DMS153 treated with DMSO at 0.1 percent for 48 hours (cell line): ENCODE measurements around the gene ZIC2.

ENCODE experiments used
- DNase-seq: peaks from one replicate; lab custom pipeline; 2025; ENCODE audit not compliant: unreplicated experiment; lab: John Stamatoyannopoulos, UW

The ZIC2 gene

DNA sequence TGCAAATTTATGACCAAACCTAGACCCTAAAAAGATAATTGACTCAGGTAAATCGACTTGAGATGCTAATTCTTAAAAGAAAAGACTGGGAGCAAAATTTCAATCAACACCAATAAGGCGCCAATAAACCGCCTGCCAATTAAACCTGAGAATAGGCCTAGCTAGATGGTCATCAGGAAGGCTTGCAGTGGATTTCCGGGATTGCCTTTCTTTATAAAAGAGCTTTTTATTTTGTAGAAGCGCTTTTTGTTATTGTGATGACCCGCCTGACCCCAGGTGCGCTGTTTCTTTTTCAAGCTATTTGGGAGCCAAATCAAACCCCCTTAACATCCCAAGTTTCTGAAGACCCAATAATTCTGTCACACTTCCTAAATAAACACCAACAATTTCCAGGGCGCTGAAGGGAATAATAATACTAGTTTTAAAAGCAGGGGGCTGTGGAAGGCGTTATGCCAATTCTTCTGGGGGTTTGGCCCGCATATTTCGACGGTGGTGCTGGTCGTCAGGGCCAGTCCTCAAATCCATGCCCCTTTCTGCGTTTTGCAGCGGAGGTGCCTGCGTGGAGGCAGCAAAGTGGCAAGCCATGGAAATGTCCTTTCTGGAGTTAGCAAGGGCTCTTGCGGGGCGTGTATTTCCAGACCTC is 7.2 kb upstream of the ZIC2 start:
- DNase-seq, result no peak

DNA sequence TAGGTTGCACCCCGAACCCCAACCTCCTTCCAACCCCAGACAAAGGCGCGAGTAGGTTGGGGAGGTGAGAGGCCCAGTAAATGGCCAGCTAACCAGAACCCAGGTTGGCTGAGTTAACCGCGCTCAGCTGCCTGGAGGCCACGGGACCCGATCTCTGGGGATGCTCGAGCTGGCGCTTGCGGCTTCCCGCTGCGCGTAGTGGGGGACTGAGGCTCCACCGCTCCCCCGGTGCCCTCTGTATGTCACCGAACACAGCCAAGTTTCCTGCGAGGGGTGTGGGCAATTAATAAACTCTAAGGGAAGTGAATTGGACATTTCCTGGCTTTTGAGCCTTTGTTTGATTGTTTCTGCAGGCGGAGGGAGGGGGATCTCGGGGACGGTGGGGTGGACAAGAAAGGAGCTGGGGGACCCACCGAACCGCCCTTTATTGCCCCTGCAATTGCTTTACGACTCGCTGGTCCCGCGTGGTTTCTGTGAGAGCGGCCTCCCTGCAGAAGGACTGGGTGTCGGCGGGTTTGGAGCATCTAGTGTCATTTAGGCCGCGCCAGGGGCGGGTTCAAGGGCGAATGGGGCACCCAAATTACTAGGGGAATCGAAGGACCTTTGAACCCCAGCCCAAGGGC is 6.5 kb upstream of the ZIC2 start:
- no peak for DNase-seq

DNA sequence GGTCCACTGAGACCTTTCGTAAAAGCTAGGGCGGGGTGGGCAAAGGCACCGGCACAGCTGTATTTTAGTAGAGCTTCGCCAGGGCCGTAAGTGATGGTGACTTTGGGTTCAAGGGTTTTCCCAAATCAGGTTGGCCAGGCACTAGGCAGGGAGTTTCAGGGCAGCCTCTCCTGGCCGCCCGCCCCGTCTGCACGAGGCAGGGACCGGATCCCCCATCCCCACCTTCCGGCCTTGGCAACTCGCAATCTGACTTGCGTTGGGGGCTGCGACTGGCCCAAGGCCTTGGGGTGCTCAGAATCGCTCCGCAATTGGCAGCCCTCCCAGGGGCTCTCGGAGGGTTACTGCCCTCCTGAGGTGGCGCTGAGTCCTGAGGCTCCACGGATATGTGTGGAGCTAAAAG is 6.0 kb upstream of the ZIC2 start:
- DNase-seq, result no peak

DNA sequence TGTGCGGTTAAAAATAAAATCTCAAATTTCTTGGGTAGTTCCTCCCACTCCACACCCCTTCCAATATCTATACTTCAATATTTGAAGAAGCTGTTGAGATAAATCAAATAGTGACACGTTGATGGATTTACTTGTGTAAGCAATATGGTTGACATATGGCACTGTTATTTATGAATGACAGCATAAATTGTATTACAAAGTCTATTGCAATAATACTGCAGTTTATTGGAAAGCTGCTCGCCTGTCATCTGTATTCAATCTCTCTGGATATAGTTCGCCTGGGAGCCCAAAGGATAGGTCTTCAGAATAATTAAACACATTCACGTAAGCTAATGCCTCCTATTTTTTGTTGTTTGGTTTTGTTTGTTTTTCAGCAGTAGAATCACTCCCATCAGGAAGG is 5.0 kb upstream of the ZIC2 start:
- DNase-seq, result no peak

DNA sequence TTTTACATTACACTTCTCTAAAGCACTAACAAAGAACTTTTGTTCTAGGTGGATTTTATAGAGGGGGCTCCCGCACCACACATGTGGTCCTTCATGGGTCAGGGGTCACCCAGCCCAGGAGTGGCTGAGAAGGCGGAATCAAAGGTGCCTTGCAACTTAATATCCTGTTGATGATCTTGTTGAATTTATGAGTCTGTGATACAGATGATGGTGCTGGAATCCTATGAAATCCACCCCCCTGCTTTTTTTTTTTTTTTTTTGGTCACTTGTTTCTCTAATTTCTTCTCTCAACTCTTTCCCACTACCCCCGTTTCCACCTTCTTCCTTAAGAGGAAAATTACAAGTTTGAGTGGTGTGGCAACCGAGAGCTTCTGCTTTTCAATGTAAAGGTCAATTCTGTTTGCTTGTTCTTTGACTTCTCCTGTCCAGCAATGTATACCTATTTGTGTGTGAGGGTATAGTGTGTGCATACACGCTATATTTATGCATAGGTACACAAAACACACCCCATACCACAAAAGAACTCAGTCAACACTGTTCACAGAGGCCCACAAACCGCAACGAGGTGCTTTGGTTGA is 4.2 kb upstream of the ZIC2 start:
- DNase-seq, result no peak

DNA sequence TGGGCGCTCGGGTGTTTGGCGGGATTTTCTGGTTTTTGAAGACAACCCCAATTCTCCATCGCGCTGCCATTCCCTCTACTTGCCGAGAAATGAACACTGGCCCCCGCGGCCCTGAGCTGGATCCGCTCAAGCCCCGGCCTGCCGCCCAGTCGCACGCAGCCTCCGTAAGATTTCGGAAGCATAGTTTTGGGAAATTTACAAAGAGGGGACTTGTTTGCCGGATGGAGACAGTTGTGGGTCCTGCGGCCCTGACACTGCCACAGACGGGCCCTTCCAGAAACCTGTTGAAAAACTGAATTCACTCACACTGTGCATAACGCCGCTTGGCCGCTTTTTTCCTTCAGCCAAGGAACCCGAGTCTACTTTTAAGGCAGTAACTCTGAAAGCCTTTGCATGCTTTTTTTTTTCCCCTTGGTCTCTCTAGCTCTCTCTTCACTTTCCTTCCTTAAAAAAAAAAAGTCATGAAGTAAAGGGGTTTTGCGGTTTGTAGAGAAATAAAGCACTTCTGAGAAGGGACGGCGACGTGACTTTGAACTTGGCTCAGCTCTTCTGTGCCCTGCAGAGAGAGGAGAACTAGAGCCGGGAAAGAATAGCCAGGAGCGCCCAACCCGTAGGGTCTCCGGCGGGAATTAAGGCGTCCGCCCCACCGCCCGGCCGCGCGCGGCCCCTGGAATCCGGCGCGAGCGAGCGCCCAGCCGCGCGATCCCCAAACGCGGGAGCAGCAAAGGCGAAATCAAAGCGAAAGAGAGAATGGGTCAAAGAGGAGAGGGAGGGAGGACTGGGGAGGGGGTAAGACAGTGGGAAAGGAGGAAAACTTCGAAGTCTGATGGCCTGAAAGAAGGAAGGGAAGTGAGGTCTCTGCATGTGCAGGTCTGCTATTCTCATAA is 3.4 kb upstream of the ZIC2 start:
- no peak for DNase-seq

DNA sequence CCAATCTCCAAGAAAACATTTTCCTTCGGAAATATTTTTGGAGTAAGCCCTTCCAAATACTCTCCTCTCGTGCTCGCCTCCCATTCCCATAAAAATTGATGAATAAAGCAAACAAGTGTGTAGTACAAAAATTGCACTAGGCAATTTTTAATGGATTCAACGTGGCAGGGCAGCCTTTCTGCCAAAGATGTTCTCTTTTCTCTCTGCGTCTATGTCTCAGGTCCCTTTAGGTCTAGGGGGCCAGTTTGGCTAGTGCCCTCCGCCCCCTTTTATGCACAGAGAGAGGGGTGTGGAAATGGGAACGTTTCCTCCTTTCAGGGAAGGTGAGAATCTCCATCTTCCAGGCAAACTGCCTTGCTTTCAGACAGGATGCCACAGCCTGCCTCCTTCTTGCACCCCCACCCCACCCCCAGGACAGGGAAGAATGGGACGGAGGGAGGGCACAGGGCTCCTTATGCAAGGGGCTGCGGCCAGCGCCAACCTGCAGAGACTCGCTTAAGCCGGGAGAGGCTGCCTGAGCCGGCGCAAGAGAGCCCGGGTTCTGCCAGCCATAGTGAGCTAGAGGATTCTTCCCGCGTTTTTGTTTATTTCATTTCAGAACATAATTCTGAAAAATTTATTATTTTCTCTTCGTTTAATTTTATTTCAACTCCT is 2.7 kb upstream of the ZIC2 start:
- DNase-seq, result no peak

DNA sequence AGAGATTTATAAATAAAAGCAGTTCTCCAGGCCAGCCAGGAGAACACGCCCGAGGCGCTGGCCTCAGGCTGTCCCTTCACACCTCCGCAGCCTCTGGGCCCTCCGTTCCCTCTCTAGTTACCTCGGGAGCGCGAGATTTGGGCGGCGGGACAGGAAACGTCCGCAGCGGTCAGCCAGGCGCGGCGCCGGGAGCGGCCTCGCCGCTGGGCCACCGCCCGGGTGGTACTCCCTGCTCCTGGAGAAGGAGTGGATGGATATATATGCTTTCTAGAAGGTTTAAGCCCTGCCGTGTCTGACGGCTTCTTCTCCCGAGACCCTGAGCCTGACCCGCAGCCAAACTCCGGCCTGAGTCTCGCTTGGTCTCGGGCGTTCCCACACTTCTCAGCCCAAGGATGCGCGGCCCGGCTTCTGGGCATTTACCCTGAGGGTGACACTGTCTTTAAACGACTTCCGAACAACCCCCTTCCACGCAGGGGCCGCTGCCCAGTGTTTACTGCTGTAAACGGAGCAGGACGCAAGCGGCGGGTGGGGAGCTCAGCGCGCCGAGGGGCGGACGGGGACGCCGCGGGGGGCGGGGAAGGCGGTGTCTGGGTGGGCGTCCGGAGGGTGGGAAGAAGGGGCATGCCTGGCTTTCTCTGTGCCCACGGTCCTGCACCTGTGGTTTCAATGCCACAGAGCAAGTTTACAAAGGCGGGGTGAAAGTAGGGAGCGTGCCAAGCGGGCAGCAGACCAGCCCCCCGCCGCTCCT is 2.0 kb upstream of the ZIC2 start:
- no peak for DNase-seq

DNA sequence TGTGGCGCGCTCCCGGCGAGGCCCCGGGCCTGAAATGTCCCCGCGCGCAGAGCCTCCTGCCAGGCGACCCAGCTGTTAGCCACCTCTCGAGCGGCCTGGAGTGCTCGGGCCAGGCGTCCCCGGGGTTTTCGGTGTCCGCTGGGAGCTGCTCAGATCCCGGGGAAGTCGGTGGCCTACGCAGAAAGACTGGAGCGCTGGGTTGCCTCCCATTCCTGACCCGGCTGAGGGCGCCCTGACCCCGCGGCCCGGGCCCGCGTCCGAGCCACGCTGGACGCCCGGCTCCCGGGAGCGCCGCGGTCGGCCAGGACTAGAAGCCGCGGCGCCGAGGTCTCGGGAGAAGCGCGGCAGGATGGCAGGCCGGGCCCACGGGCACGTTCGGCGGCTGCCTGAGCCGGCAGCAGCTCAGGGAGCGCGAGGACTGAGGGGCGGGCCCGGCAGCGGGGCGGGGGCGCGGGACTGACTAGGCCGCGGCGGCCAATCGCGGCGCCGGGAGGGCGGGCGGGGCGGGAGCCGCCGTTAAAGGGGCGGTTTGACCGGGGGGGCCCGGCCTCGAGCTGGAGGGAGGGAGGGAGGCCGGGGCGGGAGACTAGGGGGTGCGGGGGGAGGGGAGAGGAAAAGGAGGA is 1.3 kb upstream of the ZIC2 start:
- DNase-seq, result no peak

DNA sequence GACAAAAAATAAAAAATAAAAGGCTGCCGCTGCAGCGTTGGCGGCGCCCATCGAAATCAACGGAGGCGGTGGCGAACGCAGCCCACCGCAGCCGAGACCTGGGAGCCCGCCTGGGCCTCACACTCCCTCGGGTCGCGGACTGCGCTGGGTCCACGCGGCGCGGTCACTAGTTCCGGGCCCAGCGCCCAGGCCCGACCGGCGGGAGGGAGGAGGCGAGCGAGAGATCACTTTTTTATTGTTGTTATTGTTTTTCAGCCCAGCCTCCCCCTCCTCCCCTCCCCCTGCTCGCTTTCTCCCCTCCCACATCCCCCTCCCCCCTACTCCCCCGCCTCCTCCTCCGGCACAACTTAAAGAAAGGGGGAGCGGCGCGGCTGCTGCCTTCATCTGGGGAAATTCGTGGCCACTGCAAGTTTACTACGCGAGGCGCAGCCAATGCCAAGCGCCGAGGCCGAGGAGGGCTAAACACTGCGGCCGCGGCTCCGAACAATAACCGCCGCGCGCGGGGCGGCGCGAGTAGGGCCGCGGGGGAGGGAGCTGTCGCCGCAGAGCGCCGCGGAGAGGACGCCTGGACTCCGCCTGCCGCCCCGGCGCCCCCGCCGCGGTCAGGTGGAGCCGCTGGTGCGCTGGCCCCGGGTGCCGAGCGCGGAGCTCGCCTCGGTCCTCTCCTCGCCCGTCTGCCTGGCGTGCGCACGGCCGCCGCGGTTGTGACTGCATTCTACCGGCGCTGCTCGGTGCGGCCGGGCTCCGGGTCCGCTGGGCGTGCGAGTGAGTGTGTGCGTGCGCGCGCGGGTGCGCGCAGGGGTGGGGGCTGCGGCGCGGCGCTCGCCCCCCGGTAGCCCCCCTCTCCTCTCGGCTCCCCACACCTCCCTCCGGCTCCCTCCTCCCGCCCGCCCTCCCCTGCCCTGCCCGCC is 505 bp upstream of the ZIC2 start:
- DNase-seq, result peak; percentile 57

DNA sequence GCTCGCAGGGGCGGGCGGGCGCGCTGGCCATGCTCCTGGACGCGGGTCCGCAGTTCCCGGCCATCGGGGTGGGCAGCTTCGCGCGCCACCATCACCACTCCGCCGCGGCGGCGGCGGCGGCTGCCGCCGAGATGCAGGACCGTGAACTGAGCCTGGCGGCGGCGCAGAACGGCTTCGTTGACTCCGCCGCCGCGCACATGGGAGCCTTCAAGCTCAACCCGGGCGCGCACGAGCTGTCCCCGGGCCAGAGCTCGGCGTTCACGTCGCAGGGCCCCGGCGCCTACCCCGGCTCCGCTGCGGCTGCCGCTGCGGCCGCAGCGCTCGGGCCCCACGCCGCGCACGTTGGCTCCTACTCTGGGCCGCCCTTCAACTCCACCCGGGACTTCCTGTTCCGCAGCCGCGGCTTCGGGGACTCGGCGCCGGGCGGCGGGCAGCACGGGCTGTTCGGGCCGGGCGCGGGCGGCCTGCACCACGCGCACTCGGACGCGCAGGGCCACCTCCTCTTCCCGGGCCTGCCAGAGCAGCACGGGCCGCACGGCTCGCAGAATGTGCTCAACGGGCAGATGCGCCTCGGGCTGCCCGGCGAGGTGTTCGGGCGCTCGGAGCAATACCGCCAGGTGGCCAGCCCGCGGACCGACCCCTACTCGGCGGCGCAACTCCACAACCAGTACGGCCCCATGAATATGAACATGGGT is 599 bp downstream of the ZIC2 start:
- DNase-seq, result no peak

DNA sequence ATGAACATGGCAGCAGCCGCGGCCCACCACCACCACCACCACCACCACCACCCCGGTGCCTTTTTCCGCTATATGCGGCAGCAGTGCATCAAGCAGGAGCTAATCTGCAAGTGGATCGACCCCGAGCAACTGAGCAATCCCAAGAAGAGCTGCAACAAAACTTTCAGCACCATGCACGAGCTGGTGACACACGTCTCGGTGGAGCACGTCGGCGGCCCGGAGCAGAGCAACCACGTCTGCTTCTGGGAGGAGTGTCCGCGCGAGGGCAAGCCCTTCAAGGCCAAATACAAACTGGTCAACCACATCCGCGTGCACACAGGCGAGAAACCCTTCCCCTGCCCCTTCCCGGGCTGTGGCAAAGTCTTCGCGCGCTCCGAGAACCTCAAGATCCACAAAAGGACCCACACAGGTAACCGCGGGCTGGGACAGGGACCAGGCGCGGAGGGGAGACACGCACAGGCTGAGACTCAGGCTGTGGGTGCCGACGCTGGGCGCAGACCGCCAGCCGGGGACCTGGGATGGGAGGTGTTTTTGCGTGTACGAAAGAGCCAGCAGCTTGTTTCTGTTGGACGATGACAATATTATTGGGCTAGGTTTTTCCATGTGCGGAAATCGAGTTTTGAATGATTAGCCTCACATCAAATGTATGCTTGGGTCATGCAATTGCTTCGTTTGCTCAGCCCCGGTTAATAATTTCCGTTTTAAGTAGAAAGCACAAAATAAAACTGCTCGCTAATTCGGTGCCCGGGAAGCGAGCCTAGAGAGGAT is 1.3 kb downstream of the ZIC2 start:
- no peak for DNase-seq

DNA sequence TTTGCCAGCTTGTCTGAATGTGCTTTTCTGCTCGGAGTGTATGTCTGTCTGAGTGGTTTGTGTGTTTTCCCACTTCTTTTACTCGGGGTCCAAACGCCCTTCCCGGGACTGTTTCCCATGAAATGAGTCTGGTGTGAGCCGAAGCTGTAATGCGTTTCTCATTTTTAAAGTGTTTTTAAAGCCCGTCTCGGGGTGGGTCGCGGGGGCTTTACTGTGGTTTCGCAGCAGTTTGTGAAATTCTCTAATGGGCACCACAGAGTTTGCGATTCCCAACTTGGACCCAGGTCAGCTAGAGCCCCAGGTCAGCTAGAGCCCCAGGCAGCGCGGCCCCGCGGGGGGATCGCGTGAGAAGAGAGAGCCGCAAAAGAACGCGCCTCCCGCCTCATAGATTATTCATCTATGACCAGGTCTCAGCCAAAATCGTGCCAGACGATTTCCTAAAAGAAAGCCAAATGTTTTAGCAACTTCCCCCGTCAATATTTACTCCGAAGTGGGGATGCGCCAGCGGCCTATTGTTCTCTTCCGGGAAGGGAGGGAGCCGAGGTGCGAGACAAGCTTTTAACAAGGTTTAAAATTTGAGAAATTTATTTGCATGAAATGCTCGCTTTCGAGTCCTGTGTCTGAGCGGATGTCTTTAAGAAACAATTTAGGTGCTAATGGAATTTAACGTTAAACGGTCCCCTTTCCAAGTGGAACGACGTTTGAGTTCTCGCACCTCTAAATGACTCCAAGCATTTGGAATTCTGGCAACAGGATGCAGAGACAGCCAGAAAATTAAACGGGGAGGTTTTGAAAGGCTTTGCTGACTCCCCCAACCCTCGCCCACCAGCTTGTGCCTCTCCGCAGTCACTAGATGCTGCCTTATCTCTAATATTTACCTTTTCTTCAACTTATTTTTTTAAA is 2.2 kb downstream of the ZIC2 start:
- no peak for DNase-seq

DNA sequence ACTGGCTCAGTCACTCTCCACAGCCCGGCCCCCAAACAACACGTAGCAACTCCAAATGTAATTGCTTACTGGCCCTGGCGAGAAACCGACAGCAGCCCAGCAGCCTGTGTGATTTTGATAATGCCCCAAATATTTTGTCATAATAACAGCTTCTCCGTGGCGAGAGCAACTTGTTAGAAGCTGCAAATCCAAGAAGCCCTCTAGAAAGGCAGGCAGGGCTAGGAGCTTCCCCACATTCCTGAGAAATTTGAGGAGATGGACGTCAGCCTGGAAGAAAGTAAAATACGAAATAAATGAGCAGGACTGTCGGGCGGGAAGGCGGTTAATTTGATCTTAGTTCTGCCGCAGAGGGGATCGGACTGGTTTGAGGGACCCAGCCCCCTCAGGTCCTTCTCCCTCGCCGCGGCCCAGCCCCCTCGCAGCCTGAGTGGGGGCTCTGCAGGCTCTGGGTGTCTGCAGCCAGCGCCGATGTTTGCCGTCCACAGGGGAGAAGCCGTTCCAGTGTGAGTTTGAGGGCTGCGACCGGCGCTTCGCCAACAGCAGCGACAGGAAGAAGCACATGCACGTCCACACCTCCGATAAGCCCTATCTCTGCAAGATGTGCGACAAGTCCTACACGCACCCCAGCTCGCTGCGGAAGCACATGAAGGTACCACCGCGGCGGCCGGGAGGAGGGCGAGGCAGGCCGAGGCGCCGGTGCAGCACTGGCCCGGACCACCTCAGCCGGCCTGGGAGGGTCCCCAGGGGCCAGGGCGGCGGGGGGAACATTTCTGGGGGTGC is 3.1 kb downstream of the ZIC2 start:
- no peak for DNase-seq

DNA sequence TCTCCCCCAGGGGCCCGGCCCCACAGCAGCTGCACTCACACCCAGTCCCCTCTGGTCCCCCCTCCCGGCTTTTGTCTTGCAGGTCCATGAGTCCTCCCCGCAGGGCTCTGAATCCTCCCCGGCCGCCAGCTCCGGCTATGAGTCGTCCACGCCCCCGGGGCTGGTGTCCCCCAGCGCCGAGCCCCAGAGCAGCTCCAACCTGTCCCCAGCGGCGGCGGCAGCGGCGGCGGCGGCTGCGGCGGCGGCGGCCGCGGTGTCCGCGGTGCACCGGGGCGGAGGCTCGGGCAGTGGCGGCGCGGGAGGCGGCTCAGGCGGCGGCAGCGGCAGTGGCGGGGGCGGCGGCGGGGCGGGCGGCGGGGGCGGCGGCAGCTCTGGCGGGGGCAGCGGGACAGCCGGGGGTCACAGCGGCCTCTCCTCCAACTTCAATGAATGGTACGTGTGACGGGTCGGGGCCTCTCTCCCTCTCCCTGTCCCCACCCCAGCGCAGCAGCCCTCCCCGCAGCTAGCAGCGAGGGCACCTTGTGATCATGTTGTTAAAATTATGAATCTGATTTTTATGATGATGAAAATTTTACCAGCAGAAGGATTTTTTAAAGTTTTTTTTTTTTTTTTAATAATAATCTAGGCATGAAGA is 3.8 kb downstream of the ZIC2 start:
- no peak for DNase-seq
